ENCODE data around the gene LMAN1L.

DNA sequence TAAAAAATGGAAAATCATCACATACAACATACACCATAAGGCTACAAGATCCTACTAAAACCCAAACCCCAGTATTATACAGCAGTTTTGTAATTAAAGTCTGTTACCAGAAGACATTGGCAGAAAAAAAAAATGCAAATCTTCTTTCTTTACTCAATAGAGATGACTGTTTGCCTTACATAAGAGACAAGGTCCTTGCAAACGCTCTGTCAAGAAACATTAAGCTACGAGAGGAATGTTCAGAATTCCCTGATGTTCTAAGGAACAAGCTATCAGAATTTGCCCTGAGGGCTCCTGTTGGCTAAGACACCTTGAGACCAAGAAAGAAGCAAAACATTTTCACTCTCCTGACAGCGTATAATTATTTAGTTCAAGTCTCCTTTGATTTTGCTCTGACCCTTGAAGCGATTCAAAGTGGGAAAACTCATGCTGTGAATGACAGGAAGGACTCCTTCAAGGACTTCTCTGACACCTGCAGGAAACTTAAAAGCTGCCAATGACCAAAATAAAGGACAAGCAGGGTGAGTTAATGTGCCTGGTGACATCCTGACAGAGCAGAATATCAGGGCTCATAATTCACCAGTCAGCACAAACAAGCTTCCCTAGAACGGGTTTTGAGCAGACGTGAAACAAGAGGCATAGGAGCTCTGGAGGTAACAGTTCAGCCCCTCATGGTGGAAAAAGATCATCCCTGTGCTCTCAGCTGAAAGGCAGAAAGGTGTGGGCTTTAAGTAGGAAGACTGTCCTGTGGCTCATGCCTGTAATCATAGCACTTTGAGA lies 58.0 kb downstream of the LMAN1L start:
- TF ChIP-seq, protein P1, sequence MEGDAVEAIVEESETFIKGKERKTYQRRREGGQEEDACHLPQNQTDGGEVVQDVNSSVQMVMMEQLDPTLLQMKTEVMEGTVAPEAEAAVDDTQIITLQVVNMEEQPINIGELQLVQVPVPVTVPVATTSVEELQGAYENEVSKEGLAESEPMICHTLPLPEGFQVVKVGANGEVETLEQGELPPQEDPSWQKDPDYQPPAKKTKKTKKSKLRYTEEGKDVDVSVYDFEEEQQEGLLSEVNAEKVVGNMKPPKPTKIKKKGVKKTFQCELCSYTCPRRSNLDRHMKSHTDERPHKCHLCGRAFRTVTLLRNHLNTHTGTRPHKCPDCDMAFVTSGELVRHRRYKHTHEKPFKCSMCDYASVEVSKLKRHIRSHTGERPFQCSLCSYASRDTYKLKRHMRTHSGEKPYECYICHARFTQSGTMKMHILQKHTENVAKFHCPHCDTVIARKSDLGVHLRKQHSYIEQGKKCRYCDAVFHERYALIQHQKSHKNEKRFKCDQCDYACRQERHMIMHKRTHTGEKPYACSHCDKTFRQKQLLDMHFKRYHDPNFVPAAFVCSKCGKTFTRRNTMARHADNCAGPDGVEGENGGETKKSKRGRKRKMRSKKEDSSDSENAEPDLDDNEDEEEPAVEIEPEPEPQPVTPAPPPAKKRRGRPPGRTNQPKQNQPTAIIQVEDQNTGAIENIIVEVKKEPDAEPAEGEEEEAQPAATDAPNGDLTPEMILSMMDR (conservative IDR thresholded peaks at IDR 0.05; ENCODE audit: low read length), result no peak
- no peak for TF ChIP-seq EZH2phosphoT487 (IDR thresholded peaks at IDR 0.05; ENCODE audit: borderline replicate concordance, low read depth, low read length)
